ENCODE results near the gene OTOG.
A peak's percentile ranks its signal among the peaks of the same experiment; 100 is the strongest.

The OTOG gene

DNA sequence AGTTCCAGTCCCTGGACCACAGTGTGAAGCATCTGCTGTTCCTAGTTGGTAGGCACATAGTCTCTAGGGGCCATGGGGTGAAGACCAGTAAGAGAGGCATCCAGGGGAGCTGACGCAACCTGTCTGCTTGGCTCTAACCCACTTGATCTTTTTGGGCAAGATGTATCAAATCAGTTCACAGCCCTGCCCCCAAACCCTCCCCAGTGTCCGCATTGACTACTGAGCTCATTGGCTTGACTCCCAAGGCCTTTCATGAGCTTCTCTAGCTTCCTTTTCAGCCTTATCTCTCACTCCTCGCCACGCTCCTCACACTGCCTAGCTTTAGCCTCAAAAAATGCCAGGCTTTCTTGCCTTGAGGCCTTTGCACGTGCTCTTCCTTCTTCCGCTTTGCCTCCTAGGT lies 40.7 kb upstream of the OTOG start:
- H3K4me3 ChIP-seq (ENCODE audit: low read length): no peak overlapping the region
- TF ChIP-seq CTCF (IDR thresholded peaks at IDR 0.05; ENCODE audit: insufficient read depth, low read depth, low read length, missing control alignments): no peak
- no peak for DNase-seq (ENCODE audit: low read depth)

DNA sequence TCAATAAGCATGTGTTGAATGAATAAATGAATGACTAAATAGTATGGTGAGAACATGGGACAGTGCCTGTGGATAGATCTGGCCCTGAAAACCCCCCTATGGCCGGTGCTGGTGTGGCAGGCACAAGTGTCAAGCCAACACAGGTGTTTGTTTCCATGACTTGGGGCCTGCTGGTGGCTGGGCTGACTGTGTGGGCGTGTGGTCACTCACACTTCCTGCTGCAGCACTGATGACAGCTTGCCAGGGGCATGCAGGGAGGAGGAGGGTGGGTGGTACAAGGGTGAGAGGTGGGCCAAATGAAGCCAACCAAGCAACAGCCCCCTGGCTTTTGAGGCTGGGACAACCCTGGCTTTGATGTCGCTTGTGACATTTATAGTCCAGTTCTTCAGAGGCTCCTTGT lies 40.1 kb upstream of the OTOG start:
- no peak for DNase-seq (ENCODE audit: low read depth)
- no peak overlapping the region for H3K4me3 ChIP-seq (ENCODE audit: low read length)
- TF ChIP-seq CTCF (IDR thresholded peaks at IDR 0.05; ENCODE audit: insufficient read depth, low read depth, low read length, missing control alignments): no peak

- DNase-seq (ENCODE audit: low read depth): no peak
- TF ChIP-seq CTCF (IDR thresholded peaks at IDR 0.05; ENCODE audit: insufficient read depth, low read depth, low read length, missing control alignments): no peak
- no peak overlapping the region for H3K4me3 ChIP-seq (ENCODE audit: low read length)
These were observed 39.3 kb upstream of the OTOG start for GRCh38 chr11:17507773-17508172.

- H3K4me3 ChIP-seq (ENCODE audit: low read length): no peak overlapping the region
- TF ChIP-seq CTCF (IDR thresholded peaks at IDR 0.05; ENCODE audit: insufficient read depth, low read depth, low read length, missing control alignments): no peak
- DNase-seq (ENCODE audit: low read depth): no peak
These were observed 38.8 kb upstream of the OTOG start for GRCh38 chr11:17508306-17508705.

- no peak for DNase-seq (ENCODE audit: low read depth)
These were observed 38.3 kb upstream of the OTOG start for GRCh38 chr11:17508791-17509190.

DNA sequence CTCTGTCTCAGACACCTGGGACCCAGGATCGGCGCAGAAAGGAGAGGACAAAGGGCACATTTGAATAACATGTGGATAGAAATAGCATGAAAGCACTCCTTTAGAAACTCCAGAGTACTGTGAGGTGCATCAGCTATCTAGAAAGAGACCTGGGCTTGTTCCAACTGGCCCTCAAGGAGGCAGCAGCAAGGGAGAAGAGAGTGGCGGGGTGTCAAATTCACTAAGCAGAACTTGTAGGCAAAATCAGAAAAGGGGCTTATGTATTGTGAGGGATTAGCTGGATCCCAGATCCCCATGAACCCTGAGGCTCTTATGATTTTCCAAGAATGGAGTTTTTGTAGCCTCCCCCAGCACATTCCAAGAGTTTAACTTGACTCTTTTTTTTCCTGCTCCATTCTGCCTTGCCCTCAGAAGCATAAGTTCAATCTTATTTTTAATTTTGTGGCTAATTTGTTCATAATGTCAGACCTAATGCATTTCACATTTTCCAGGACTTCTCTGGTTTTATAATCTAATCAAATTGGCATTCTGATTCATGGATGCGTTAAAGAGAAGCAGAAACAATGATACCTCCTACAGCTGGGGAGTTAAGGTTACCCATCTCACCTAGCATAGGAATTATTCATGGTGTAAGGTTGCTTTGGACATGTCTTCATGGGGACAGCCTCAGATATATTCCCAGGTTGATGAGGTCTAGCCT lies 36.4 kb upstream of the OTOG start:
- DNase-seq (ENCODE audit: low read depth): peak; percentile 47
- TF ChIP-seq CTCF (IDR thresholded peaks at IDR 0.05; ENCODE audit: insufficient read depth, low read depth, low read length, missing control alignments): no peak
- no peak overlapping the region for H3K4me3 ChIP-seq (ENCODE audit: low read length)

More at GRCh38 chr11:17508791-17509190, 38.3 kb upstream of the OTOG start:
- no peak overlapping the region for H3K4me3 ChIP-seq (ENCODE audit: low read length)
- TF ChIP-seq CTCF (IDR thresholded peaks at IDR 0.05; ENCODE audit: insufficient read depth, low read depth, low read length, missing control alignments): no peak

- TF ChIP-seq CTCF (IDR thresholded peaks at IDR 0.05; ENCODE audit: insufficient read depth, low read depth, low read length, missing control alignments): no peak
- H3K4me3 ChIP-seq (ENCODE audit: low read length): no peak overlapping the region
- DNase-seq (ENCODE audit: low read depth): no peak
These were observed 35.5 kb upstream of the OTOG start for GRCh38 chr11:17511571-17511970.
